Lung (tissue), 12 donors: ENCODE data around the gene CERS5. TPM values are rescaled to one million over a fixed set of nuclear protein-coding genes. Genes with fewer than 3 reads are reported as not detected.

Experiments used
- ATAC-seq: fragments of 200-7000 bp; cut with Tn5 transposase; one replicate; pipeline ENCODE4 v1.9.1; 2020; ENCODE audit warnings: moderate number of reproducible peaks; ENCODE audit not compliant: insufficient read depth, low FRiP score
- DNase-seq, 3 donors: peaks; one replicate each; pipeline ENCODE4 v3.0.0-alpha.2; 2013 to 2017
- H3K27ac ChIP-seq, 2 donors: one replicate each; pipeline ENCODE4 v1.5.1; 2013; ENCODE audit warnings: mild to moderate bottlenecking in 2 of 2, moderate library complexity in 2 of 2, control low read depth in 1 of 2, inconsistent platforms in 1 of 2, low read depth in 1 of 2, low read length in 1 of 2
- H3K27me3 ChIP-seq, 3 donors: one replicate each; pipeline ENCODE4 v1.5.1; 2013; ENCODE audit warnings: low read length in 2 of 3; ENCODE audit not compliant: control insufficient read depth in 3 of 3, insufficient read depth in 3 of 3
- H3K36me3 ChIP-seq, 4 donors: one replicate each; pipeline ENCODE4 v1.5.1; 2013; ENCODE audit warnings: low read length in 4 of 4, mild to moderate bottlenecking in 1 of 4, moderate library complexity in 1 of 4; ENCODE audit not compliant: control insufficient read depth in 4 of 4, insufficient read depth in 4 of 4
- H3K4me1 ChIP-seq, 5 donors: one replicate each; pipeline ENCODE4 v1.5.1; 2013; ENCODE audit warnings: low read length in 5 of 5, mild to moderate bottlenecking in 2 of 5, moderate library complexity in 1 of 5; ENCODE audit not compliant: control insufficient read depth in 5 of 5, insufficient read depth in 5 of 5
- H3K4me3 ChIP-seq: one replicate; pipeline ENCODE4 v1.5.1; 2013; ENCODE audit warnings: mild to moderate bottlenecking, control low read depth, moderate library complexity
- H3K9ac ChIP-seq, 2 donors: one replicate each; pipeline ENCODE4 v1.5.1; 2013; ENCODE audit warnings: low read length in 2 of 2, control low read depth in 1 of 2; ENCODE audit not compliant: insufficient read depth in 1 of 2
- H3K9me3 ChIP-seq, 4 donors: one replicate each; pipeline ENCODE4 v1.5.1; 2013; ENCODE audit warnings: low read length in 3 of 4, mild to moderate bottlenecking in 1 of 4, moderate library complexity in 1 of 4; ENCODE audit not compliant: control insufficient read depth in 4 of 4, insufficient read depth in 3 of 4
- WGBS, 2 donors: extraction: QIAGEN DNeasy Blood & Tissue Kit; methylation state at CpG; one replicate each; pipeline ENCODE4 v1.1.7; 2013; 5-methylcytosine and 5-hydroxymethylcytosine counted together
- polyA plus RNA-seq, 2 donors: library from polyadenylated mRNA; stranded (reverse); fragments of 200-250 nt; gene quantifications; one replicate each; pipeline ENCODE4 v1.2.1, GENCODE V29; 2013
- total RNA-seq, 2 donors: library from RNA; depleted of rRNA in 1 of 2; stranded (reverse); fragments of >200 nt in 1 of 2; gene quantifications; one replicate each; pipeline ENCODE4 v1.2.1, GENCODE V29; 2014 to 2021
- TF ChIP-seq, protein P1 (sequence below): IDR thresholded peaks from 2 replicates; pipeline ENCODE4 v1.5.1; 2012; ENCODE audit warnings: mild to moderate bottlenecking; ENCODE audit errors: control extremely low read depth, extremely low read depth
- donor health status: control.
- donor health status: control.
- donor health status: Bipolar disorder and iron deficiency.
- donor health status: healthy.
- donor health status: DM: yes; HTN: yes; CAD: no.

Gene CERS5
- total and polyA plus RNA-seq, 4 donors: 32.6 to 54.0 (median 37.8) TPM

DNA sequence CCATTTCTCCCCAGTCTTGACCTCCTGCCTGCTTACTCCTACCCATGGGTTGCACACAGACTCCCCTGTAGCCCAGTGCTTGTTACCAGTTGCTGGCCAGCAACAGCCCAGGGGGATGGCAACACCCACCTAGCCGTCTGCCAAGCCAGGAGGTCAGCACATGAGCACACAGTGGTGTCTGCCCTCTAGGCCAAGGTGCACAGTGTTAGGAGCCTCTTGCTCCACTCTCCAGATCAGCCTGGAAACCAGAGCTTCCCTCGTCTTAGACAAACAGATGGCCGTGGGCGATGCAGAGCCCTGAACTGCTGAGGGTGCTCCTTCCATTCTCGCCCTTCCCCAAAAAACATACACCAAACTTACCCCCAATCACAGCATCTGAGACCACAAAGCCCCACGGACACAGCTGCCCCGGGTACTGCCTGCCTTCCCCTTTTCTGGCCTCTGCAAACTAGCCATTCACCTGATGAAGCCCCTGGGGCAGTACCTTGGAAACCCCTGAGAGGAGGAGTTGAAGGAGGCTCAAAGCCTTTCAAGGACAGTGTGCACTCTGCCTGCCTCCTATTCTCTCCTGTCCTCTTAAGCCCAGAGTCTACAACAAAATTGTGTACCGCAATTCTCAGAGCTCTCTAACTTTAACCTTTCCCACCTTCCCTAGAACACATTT is 64.4 kb downstream of the CERS5 start:
- Histone ChIP-seq H3K4me3 (no peak overlapping the region), H3K9me3 (no peaks in the 10 kb centered on the region), H3K9ac (no peak overlapping the region), H3K4me1 (peaks cover 0 to 9% (median 0%) of the 10 kb centered on the region in 5 donors), H3K36me3 (peaks cover 18 to 26% (median 22%) of the 10 kb centered on the region in 4 donors), H3K27ac (no peak overlapping the region), H3K27me3 (no peaks in the 10 kb centered on the region)
- DNase-seq: no peak
- no peak for ATAC-seq
- TF ChIP-seq, protein P1, sequence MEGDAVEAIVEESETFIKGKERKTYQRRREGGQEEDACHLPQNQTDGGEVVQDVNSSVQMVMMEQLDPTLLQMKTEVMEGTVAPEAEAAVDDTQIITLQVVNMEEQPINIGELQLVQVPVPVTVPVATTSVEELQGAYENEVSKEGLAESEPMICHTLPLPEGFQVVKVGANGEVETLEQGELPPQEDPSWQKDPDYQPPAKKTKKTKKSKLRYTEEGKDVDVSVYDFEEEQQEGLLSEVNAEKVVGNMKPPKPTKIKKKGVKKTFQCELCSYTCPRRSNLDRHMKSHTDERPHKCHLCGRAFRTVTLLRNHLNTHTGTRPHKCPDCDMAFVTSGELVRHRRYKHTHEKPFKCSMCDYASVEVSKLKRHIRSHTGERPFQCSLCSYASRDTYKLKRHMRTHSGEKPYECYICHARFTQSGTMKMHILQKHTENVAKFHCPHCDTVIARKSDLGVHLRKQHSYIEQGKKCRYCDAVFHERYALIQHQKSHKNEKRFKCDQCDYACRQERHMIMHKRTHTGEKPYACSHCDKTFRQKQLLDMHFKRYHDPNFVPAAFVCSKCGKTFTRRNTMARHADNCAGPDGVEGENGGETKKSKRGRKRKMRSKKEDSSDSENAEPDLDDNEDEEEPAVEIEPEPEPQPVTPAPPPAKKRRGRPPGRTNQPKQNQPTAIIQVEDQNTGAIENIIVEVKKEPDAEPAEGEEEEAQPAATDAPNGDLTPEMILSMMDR: no peak
- 81 to 82% methylated on average over 8 of the region's 8 CpGs for WGBS, 2 donors

DNA sequence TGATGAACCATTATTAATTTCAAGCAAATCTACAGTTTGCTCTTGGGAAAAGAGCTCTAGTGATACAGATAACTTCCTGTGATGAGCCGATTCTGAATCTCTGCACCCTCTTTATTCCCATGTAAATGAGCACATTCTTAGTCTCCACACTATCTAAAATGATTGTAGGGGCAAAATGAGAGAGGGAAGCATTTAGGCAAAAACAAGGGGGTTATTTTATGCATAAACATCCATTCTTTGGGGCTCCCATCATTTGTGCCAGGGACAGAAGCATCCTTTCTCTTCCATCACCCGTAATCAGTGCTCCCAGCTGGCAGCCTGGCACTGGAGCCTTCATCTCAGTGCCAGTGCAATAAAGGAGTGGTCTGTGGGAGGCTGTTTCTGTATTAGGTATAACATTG is 65.0 kb downstream of the CERS5 start:
- DNase-seq (no peak), ATAC-seq (no peak)
- Histone ChIP-seq H3K27me3 (no peaks in the 10 kb centered on the region), H3K4me3 (no peak overlapping the region), H3K9ac (no peak overlapping the region), H3K4me1 (peaks cover 0 to 9% (median 0%) of the 10 kb centered on the region in 5 donors), H3K27ac (no peak overlapping the region), H3K36me3 (peaks cover 18 to 30% (median 24%) of the 10 kb centered on the region in 4 donors), H3K9me3 (no peaks in the 10 kb centered on the region)
- WGBS, 2 donors: 90 to 93% methylated on average over 2 of the region's 2 CpGs
- TF ChIP-seq, protein P1: no peak

DNA sequence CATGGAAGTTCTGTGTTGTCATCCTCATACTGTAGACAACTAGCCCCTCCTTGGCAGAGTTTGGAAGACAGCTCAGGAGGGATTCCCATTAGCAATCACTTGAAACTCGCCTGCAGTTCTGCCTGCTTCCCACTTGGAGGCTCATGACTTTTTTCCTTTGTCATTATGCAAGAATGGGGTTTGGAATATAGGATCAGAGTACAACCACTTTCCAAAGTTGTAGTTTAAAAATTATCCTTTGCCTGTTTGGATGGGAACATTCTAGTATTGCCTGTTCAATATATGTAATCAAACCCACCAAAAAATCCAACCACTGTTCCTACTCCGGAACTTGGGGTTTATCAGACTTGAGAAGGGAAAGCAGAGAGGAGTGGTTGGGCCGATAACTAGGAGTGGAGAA is 65.5 kb downstream of the CERS5 start:
- H3K9ac ChIP-seq: no peak overlapping the region
- H3K27ac ChIP-seq: no peak overlapping the region
- 85 to 86% methylated on average over 3 of the region's 3 CpGs for WGBS, 2 donors
- no peak overlapping the region for H3K4me3 ChIP-seq
- H3K27me3 ChIP-seq: no peaks in the 10 kb centered on the region
- H3K4me1 ChIP-seq: peaks cover 0 to 9% (median 0%) of the 10 kb centered on the region in 5 donors
- TF ChIP-seq, protein P1: no peak
- DNase-seq (peak in 2 of 3 donors; percentile 49 to 53), ATAC-seq (no peak)
- peaks cover 23 to 34% (median 28%) of the 10 kb centered on the region in 4 donors for H3K36me3 ChIP-seq
- H3K9me3 ChIP-seq: no peaks in the 10 kb centered on the region

DNA sequence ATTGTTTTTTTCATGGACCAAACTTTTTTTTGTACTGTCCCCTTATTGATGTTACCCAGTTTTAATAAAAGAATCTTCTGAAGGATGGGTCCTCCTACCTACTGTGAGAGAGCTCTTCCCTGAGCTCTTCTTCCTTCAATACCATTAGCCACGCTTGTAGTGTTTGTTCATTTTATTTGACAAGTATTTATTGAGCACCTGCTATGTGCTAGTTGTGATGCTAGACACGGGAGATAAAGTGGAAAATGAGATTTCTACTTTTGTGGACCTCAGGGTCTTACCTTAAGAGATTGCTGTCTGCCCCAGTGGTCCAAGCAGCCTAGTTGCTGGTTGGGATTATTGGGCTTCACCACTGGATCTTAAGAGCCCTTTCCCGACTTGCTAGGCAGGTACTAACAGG is 66.6 kb downstream of the CERS5 start:
- Histone ChIP-seq H3K27me3 (no peaks in the 10 kb centered on the region), H3K4me1 (peaks cover 0 to 9% (median 0%) of the 10 kb centered on the region in 5 donors), H3K9ac (no peak overlapping the region), H3K36me3 (peaks cover 34 to 45% (median 38%) of the 10 kb centered on the region in 4 donors), H3K27ac (no peak overlapping the region), H3K9me3 (no peaks in the 10 kb centered on the region), H3K4me3 (no peak overlapping the region)
- TF ChIP-seq, protein P1: no peak
- DNase-seq: no peak
- ATAC-seq: no peak
- 84 to 87% methylated on average over 3 of the region's 3 CpGs for WGBS, 2 donors
